ENCODE results near the gene TP53RK. TPM values are rescaled to one million over a fixed set of nuclear protein-coding genes. Genes with fewer than 3 reads are reported as not detected.
A peak's percentile ranks its signal among the peaks of the same experiment; 100 is the strongest.

Gene TP53RK
- total and polyA plus RNA-seq, 2 of the 4 experiments (the other 2 are of a cell fraction), result 8.7 to 10.6 TPM

DNA sequence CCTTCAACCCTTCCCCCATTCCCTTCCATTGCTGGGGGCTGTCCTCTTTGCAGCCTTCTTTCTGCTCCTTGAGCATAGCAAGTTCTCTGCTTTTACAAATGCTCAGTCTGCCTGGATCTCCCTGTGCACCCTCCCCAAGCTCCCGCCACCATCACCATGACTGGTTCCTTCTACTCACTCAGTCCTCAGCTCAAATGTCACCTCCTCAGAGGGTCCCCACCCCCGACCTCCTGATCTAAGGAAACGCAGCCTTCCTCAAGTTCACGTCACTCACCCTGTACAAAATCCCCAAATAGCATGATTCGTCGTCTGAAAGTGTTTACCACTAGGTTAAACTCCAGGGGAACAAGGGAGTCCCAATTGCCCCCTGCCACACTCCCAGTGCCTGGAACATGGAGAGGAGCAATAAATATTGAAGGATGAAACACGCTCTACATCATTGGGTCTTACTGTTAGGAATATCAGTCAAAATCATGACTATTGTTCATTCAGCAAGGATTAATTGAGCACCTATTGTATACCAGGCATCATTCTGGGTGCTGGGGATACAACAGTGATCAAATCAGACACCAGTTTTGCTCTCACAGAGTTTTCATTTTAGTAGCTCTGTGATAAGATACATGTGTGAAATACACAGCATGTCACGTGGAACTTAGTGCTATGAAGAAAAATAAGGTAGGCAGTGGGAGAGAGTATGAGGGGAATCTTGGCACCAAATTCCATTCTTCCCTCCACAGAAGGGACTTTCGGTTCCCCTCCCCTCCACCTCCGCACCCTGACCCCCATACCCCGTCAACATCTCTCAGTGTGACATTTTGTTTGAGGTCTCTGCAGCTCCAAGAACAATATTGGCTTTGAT is 15.6 kb downstream of the TP53RK start:
- no peak overlapping the region for H2BK20ac ChIP-seq (ENCODE audit: low read depth, low read length)
- in situ Hi-C loops (cut with MboI; ENCODE audit: low sequenced_read_pairs), result no loop called here
- 80% methylated on average over 1 of the region's 11 CpGs; no CpG with 5 or more reads in 1 of the 2 experiments for WGBS, 2 experiments (ENCODE audit: extremely low coverage in 2 of 2, insufficient read length in 1 of 2)
- no peak overlapping the region for H3K27ac ChIP-seq (ENCODE audit: insufficient read depth, low read length)
- no peak overlapping the region for H2BK120ac ChIP-seq (ENCODE audit: low read depth, low read length)
- H3K36me3 ChIP-seq (ENCODE audit: control insufficient read depth, insufficient read depth, low read length), result no peaks in the 10 kb centered on the region
- peak overlapping the region; percentile 5 for H2AFZ ChIP-seq (replicated peaks; ENCODE audit: low read length, poor library complexity)
- H3K79me1 ChIP-seq (ENCODE audit: low read depth in 1 of 2, low read length in 2 of 2), result no peaks in the 10 kb centered on the region
- H3K4me2 ChIP-seq (ENCODE audit: low read depth, low read length), result no peak overlapping the region
- no peak overlapping the region for H4K5ac ChIP-seq (ENCODE audit: low read depth, low read length)
- H3K9ac ChIP-seq (ENCODE audit: low read depth, low read length), result no peak overlapping the region
- H2BK15ac ChIP-seq (ENCODE audit: low read depth, low read length), result no peak overlapping the region
- peaks cover 15% of the 10 kb centered on the region for H3K9me3 ChIP-seq (ENCODE audit: control insufficient read depth, insufficient read depth, low read length)
- ATAC-seq (ENCODE audit: low read depth), result no peak
- no peak overlapping the region for H4K8ac ChIP-seq (ENCODE audit: low read depth in 2 of 2, low read length in 2 of 2)
- no peak overlapping the region for H3K14ac ChIP-seq (replicated peaks; ENCODE audit: low read depth, low read length)
- intact Hi-C loops (cut with micrococcal nuclease), result no loop called here
- TF ChIP-seq POLR2A (IDR thresholded peaks at IDR 0.05; ENCODE audit: low read depth, low read length), result no peak
- no peak for TF ChIP-seq MAFK (IDR thresholded peaks at IDR 0.05; ENCODE audit: low read depth, low read length)
- TF ChIP-seq CHD1 (IDR thresholded peaks at IDR 0.05; ENCODE audit: low read depth, low read length), result no peak
- TF ChIP-seq FOS (IDR thresholded peaks at IDR 0.05; ENCODE audit: low read depth, low read length), result no peak
- TF ChIP-seq RFX5 (IDR thresholded peaks at IDR 0.05; ENCODE audit: low read depth, low read length), result no peak
- no peak for TF ChIP-seq CEBPB (IDR thresholded peaks at IDR 0.05; ENCODE audit: low read depth, low read length)
- no peak for TF ChIP-seq MXI1 (IDR thresholded peaks at IDR 0.05; ENCODE audit: borderline replicate concordance, low read depth, low read length)
- no peak overlapping the region for H2AK9ac ChIP-seq (replicated peaks; ENCODE audit: low read depth, low read length, poor library complexity)
- BruUV-seq (replicated peaks), result no TSS peak
- no peaks in the 10 kb centered on the region; the same call in 1 of the 2 replicates for H4K20me1 ChIP-seq (ENCODE audit: insufficient read depth, low read length)
- H3K4me3 ChIP-seq (ENCODE audit: insufficient read depth, low read depth, low read length), result no peak overlapping the region
- POLR2A ChIA-PET (ENCODE audit: unreplicated experiment), result no interaction called here
- no peak overlapping the region for H3K56ac ChIP-seq (ENCODE audit: extremely low read depth, insufficient read depth, low read length)
- no peaks in the 10 kb centered on the region for H3K27me3 ChIP-seq (ENCODE audit: control insufficient read depth, insufficient read depth, low read length)
- DNase-seq, result no peak
- H3K23ac ChIP-seq (ENCODE audit: low read depth, low read length), result no peak overlapping the region
- CTCF ChIA-PET, result interaction anchor here (1.0 kb wide), 1 partner anchor 122 kb away, joined by 3 read pairs; no protein-coding TSS in a partner anchor
- H4K91ac ChIP-seq (ENCODE audit: insufficient read depth, low read depth, low read length), result no peak overlapping the region
- H3K4ac ChIP-seq (ENCODE audit: low read depth, low read length), result no peak overlapping the region
- H3K18ac ChIP-seq (ENCODE audit: low read depth, low read length), result no peak overlapping the region
- no peak overlapping the region for H2BK5ac ChIP-seq (ENCODE audit: low read depth, low read length, poor library complexity, severe bottlenecking)
- no peaks in the 10 kb centered on the region for H3K4me1 ChIP-seq (ENCODE audit: control insufficient read depth, insufficient read depth, low read length)
- no peaks in the 10 kb centered on the region for H3K9me1 ChIP-seq (ENCODE audit: insufficient read depth, low read length)
- H2AK5ac ChIP-seq (ENCODE audit: low read depth, low read length), result no peak overlapping the region
- dilution Hi-C loops (cut with HindIII; ENCODE audit: low sequenced_read_pairs, unreplicated experiment), result no loop called here

Data from IMR-90 (cell line).